Stimulated activated CD8-positive, alpha-beta memory T cell treated with anti-CD3 and anti-CD28 coated beads, Interleukin-12 subunit alpha, Interleukin-12 subunit beta, amount 100 ng/mL, for 1 hour (primary cell): ENCODE data around the gene PGK2.

Source experiments
- DNase-seq: peaks from one replicate; pipeline ENCODE4 v3.0.0-alpha.2; 2020; ENCODE audit warnings: low read depth

PGK2 gene

GRCh38 chr6:49736017-49736508 is 51.0 kb downstream of the PGK2 start:
- no peak for DNase-seq
